Measurements from ENCODE around the gene TMEM176A. TPM values are rescaled to one million over a fixed set of nuclear protein-coding genes. Genes with fewer than 3 reads are reported as not detected.

Gene TMEM176A
- total RNA-seq, 2 donors from 2014 or later: 7.6 to 27.5 TPM

DNA sequence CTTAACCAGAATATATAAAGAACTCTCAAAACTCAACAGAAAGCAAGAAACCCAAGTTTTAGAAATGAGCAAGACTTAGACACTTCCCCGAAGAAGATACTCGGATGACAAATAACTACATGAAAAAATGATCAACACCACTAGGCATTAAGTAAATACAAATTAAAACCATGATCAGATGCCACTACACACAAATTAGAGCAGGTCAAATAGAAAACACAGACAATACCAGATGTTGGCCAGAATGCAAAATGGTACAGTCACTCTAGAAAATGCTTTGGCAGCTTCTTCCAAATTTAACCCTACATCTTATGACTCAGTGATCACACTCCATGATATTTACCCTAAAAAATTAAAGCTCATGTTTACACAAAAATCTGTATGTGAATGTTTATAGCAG is 18.4 kb downstream of the TMEM176A start:
- intact Hi-C loops (cut with DNase I): no loop called here
- Histone ChIP-seq H3K4me1 (no peaks in the 10 kb centered on the region), H3K27me3 (no peaks in the 10 kb centered on the region), H3K4me3 (no peak overlapping the region), H3K27ac (no peak overlapping the region), H3K36me3 (replicated peaks in 1 of 2; ENCODE audit: insufficient read depth in 1 of 2, low read depth in 2 of 2) (no peaks in the 10 kb centered on the region), H3K9me3 (no peaks in the 10 kb centered on the region)
- DNase-seq (no peak), ATAC-seq (no peak)
- TF ChIP-seq, protein P1, sequence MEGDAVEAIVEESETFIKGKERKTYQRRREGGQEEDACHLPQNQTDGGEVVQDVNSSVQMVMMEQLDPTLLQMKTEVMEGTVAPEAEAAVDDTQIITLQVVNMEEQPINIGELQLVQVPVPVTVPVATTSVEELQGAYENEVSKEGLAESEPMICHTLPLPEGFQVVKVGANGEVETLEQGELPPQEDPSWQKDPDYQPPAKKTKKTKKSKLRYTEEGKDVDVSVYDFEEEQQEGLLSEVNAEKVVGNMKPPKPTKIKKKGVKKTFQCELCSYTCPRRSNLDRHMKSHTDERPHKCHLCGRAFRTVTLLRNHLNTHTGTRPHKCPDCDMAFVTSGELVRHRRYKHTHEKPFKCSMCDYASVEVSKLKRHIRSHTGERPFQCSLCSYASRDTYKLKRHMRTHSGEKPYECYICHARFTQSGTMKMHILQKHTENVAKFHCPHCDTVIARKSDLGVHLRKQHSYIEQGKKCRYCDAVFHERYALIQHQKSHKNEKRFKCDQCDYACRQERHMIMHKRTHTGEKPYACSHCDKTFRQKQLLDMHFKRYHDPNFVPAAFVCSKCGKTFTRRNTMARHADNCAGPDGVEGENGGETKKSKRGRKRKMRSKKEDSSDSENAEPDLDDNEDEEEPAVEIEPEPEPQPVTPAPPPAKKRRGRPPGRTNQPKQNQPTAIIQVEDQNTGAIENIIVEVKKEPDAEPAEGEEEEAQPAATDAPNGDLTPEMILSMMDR (IDR thresholded peaks at IDR 0.05): no peak
- no peak for TF ChIP-seq POLR2A (IDR thresholded peaks at IDR 0.05)
- WGBS, 2 donors: 69 to 79% methylated on average over 2 of the region's 2 CpGs

DNA sequence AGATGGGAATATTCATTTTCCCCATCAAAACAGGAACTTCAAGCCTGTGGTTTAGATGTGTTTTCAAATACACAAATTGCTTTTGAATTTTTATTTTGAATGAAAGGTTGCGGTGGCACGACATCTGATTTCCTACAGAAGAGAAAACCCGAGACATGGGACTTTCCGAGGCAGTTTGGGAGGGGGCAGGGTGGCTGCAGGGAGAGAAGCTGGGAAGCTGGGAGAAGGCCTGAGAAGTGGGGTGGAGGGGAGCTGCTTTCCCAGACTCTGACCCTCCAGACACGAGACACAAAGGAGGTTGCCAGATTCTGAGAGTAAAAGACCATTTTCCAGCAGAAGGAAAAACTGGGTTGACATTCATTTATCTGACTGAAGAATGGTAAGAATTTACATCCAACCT is 19.6 kb downstream of the TMEM176A start:
- Histone ChIP-seq H3K4me3 (no peak overlapping the region), H3K4me1 (no peaks in the 10 kb centered on the region), H3K36me3 (replicated peaks in 1 of 2; ENCODE audit: insufficient read depth in 1 of 2, low read depth in 2 of 2) (no peaks in the 10 kb centered on the region), H3K9me3 (no peaks in the 10 kb centered on the region), H3K27ac (no peak overlapping the region), H3K27me3 (no peaks in the 10 kb centered on the region)
- WGBS, 2 donors: 36 to 38% methylated on average over 5 of the region's 5 CpGs
- intact Hi-C loops (cut with DNase I): no loop called here
- DNase-seq (no peak), ATAC-seq (no peak)
- TF ChIP-seq POLR2A (IDR thresholded peaks at IDR 0.05): no peak
- TF ChIP-seq, protein P1 (IDR thresholded peaks at IDR 0.05): no peak

DNA sequence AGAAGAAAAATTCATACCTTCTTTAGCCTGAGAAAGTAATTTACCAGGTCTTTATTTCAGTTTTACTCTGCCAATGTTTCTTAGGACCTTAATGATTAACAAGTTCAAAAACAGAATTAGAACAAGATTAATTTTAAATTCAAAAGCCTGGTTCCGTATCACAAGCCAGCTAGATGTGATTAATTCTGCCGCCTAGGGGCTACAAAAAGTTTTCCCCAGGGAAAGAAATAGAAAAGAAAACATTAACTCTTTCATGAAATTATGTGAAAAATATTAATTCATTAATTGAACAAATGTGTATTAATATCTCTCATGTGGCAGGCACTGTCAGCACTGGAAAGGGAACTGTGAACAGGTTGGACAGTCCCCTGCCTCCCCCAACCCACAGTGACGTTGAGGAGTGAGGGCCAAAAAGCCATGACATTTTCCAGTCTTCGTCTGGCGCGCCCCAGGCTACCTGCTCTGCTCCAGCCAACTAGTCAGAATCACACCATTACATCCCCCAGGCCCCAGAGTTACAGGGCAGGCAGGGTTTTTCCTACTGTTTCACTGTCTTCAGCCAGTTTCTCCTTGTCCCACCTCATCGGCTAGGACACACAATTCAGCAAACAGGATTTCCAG is 20.1 kb downstream of the TMEM176A start:
- H3K36me3 ChIP-seq (replicated peaks in 1 of 2; ENCODE audit: insufficient read depth in 1 of 2, low read depth in 2 of 2): no peaks in the 10 kb centered on the region
- no peaks in the 10 kb centered on the region for H3K9me3 ChIP-seq
- no peak overlapping the region for H3K4me3 ChIP-seq
- 67 to 68% methylated on average over 7 of the region's 7 CpGs for WGBS, 2 donors
- H3K27ac ChIP-seq: no peak overlapping the region
- ATAC-seq (no peak), DNase-seq (no peak)
- TF ChIP-seq, protein P1 (IDR thresholded peaks at IDR 0.05): no peak
- no peak for TF ChIP-seq POLR2A (IDR thresholded peaks at IDR 0.05)
- no peaks in the 10 kb centered on the region for H3K27me3 ChIP-seq
- no peaks in the 10 kb centered on the region for H3K4me1 ChIP-seq
- intact Hi-C loops (cut with DNase I): no loop called here

DNA sequence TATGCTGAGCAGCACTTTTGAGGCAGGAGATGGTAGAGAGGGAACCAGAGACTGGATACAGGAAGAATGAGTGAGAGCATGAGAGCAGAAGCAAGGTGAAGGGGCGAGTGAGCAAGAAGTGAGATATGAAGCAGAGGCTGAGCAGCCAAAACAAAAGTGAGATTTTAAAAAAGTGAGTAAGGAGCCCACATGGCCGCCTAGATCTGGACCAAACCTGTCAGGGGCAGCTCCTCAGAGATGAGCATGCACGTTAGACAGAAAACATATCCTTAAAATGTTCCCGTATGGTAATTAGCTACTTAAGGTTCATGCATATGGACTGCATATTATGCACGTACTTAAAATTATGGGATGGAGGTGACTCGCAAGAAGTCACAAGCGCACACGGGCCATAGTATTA is 22.5 kb downstream of the TMEM176A start:
- Histone ChIP-seq H3K4me3 (no peak overlapping the region), H3K36me3 (replicated peaks in 1 of 2; ENCODE audit: insufficient read depth in 1 of 2, low read depth in 2 of 2) (no peaks in the 10 kb centered on the region), H3K4me1 (no peaks in the 10 kb centered on the region), H3K27me3 (no peaks in the 10 kb centered on the region), H3K9me3 (no peaks in the 10 kb centered on the region), H3K27ac (no peak overlapping the region)
- ATAC-seq: no peak
- no peak for DNase-seq
- WGBS, 2 donors: 69 to 77% methylated on average over 8 of the region's 8 CpGs
- TF ChIP-seq, protein P1 (IDR thresholded peaks at IDR 0.05): no peak
- TF ChIP-seq POLR2A (IDR thresholded peaks at IDR 0.05): no peak
- intact Hi-C loops (cut with DNase I): no loop called here

DNA sequence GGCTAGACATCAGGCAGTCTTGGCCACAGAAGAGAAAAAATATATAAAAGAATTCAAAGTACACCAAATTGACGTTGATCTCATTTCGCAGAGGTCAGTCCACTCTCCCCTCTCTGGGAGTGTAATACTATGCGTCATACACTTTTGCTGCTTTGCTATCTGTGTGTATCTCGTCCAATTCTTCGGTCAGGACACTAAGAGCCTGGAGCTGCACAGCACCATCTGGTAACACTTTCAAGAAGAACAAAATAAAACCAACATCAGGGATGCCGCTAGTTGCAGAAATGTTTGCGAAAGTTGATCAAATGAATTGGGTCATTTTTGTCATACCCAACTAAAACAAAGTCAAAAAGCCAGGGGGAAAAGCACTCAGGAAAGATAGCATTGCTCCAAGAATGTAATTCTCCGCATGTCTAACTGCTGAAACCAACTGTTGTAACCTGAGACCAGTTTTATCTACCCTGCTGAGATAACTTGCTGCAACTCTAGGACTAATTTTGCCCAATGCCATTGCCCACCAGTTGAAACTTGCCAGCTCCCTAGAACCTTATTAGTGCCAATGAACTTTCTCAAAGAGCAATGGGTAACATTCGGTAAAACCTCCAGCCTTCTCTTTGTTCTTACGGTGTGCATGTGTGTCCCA is 23.0 kb downstream of the TMEM176A start:
- Histone ChIP-seq H3K36me3 (replicated peaks in 1 of 2; ENCODE audit: insufficient read depth in 1 of 2, low read depth in 2 of 2) (no peaks in the 10 kb centered on the region), H3K9me3 (no peaks in the 10 kb centered on the region), H3K4me1 (no peaks in the 10 kb centered on the region), H3K27me3 (no peaks in the 10 kb centered on the region), H3K27ac (no peak overlapping the region), H3K4me3 (no peak overlapping the region)
- TF ChIP-seq, protein P1 (IDR thresholded peaks at IDR 0.05): no peak
- no peak for TF ChIP-seq POLR2A (IDR thresholded peaks at IDR 0.05)
- 75 to 83% methylated on average over 10 of the region's 10 CpGs for WGBS, 2 donors
- ATAC-seq (peak; percentile 40), DNase-seq (no peak)
- intact Hi-C loops (cut with DNase I): no loop called here

Data from body of pancreas (tissue), 4 donors.